ENCODE data around the gene PRDM2.

PRDM2 gene

GRCh38 chr1:13832536-13832935, 132.5 kb downstream of the PRDM2 start:
- DNase-seq (ENCODE audit: low read depth in 2 of 2): no peak

GRCh38 chr1:13836136-13836535, 136.1 kb downstream of the PRDM2 start:
- DNase-seq (ENCODE audit: low read depth in 2 of 2): no peak

DNA sequence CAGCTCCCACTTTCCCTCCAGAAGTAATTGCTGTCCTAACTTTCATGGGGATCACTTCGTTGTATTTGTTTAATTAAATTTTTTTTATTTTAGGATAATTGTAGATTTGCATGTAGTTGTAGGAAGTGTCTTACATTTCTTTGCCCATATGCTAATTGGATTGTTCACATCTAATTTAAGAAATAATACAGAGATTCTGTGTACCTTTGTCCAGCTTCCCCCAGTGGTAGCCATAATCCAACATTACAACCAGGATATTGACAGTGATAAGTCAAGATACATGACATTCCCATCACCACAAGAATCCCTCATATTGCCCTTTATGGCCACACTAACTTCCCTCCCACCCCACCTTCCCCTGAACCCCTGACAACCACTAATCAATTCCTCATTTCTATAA, 136.6 kb downstream of the PRDM2 start:
- DNase-seq (ENCODE audit: low read depth in 2 of 2): no peak

GRCh38 chr1:13838236-13838635, 138.2 kb downstream of the PRDM2 start:
- no peak for DNase-seq (ENCODE audit: low read depth in 2 of 2)

DNA sequence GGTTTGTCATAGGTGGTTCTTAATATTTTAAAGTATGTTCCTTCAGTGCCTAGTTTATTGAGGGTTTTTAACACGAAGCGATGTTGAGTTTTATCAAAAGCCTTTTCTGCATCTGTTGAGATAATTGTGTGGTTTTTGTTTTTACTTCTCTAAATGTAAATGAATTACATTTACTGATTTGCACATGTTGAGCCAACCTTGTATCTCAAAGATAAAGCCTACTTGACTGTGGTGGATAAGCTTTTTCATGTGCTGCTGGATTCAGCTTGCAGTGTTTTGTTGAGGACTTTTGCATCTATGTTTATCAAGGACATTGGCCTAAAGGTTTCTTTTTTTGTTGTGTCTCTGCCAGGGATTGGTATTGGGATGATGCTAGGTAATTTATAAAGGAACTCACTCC, 142.5 kb downstream of the PRDM2 start:
- DNase-seq (ENCODE audit: low read depth in 2 of 2): no peak

- DNase-seq (ENCODE audit: low read depth in 2 of 2): no peak
Observed at GRCh38 chr1:13851726-13852125, 151.7 kb downstream of the PRDM2 start.

DNA sequence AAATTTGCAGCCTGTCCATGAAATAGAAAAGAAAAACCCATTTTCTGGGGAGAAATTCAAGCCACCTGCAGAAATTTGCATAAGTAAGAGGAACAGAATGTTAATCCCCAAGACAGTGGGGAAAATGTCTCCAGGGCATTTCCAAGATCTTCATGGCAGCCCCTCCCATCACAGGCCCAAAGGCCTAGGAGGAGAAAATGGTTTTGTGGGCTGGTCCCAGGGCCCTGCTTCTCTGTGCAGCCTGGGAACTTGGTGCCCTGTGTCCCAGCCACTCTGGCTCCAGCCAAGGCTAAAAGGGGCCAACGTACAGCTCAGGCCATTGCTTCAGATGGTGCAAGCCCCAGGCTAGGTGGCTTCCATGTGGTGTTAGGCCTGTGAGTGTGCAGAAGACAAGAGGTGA, 155.6 kb downstream of the PRDM2 start:
- DNase-seq (ENCODE audit: low read depth in 2 of 2): no peak

DNA sequence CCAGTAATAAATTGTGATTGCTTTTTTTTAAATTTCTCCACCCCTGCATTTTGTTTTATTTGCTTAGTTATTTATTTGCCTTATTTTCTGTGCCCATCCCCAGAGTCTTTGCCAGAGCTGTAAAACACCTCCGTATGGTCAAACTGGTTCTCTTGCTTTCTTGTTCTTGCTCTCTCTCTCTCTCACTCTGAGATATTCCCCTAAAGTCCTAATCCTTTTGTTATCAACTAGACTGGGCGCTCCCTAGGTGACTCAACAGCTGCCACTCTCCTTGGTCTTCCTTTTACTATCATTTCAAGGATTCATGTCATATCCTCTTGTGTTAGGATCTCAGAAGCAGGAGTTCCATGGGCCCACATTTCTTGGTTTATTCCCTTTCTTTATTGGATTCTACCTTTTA, 160.0 kb downstream of the PRDM2 start:
- no peak for DNase-seq (ENCODE audit: low read depth in 2 of 2)

GRCh38 chr1:13864760-13865159, 164.8 kb downstream of the PRDM2 start:
- no peak for DNase-seq (ENCODE audit: low read depth in 2 of 2)

DNA sequence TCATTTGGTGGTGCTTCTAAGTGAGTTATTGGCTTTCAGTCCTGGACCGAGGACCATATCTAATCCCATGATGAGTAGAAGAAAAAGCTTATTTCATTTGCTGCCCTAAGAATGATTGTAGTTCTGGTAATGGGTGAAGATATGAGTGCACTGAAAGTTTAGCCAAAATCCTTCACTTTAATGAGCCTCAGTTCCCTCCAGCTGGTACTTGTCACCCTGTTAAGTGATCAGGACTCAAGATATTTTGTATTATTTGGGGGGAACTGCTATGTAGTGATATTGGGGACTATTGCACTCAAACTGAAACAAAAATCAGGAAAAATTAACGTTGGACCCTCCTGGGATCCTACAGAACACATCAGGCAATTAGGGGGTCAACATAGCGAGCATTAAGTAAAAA, 165.9 kb downstream of the PRDM2 start:
- DNase-seq (ENCODE audit: low read depth in 2 of 2): no peak

GRCh38 chr1:13867603-13868002, 167.6 kb downstream of the PRDM2 start:
- DNase-seq (ENCODE audit: low read depth in 2 of 2): no peak

- no peak for DNase-seq (ENCODE audit: low read depth in 2 of 2)
Observed at GRCh38 chr1:13869172-13869797, 169.3 kb downstream of the PRDM2 start.

DNA sequence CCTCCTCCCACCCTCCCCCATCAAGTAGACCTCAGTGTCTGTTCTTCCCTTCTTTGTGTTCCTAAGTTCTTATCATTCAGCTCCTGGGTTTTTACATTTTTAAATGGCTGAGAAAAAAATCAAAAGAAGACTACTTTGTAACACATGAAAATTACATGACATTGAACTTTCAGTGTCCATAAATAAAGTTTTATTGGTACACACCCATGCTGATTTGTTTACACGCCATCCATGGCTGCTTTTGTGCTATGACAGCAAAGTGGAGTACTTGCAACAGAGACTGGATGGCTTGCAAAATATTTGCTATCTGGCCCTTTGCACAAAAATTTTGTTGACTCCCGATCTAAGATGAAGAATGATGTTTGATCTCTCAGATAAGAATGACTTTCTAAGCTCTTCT, 171.4 kb downstream of the PRDM2 start:
- no peak for DNase-seq (ENCODE audit: low read depth in 2 of 2)

- no peak for DNase-seq (ENCODE audit: low read depth in 2 of 2)
Observed at GRCh38 chr1:13871886-13872285, 171.9 kb downstream of the PRDM2 start.

DNA sequence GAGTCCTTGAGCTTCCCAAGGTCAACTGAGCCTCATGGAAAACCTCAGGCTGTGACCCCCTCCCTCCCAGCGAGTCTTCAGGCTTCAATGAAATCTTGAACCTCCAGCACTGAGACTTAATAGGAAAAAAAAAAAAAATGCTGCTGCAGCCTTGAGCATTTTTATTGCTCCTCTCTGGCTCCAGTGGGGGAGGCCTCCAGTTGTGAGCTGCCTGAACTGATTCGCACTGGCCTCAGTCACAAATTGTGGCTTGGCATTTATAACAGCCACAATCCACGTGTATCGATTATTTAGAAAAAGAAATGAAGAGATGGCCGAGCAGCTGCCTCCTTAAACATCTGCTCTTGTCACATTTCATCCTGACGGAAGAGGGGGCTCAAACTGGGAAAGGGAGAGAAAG, 173.0 kb downstream of the PRDM2 start:
- no peak for DNase-seq (ENCODE audit: low read depth in 2 of 2)

All from stimulated activated CD4-positive, alpha-beta T cell treated with anti-CD3 and anti-CD28 coated beads, Interleukin-12 subunit alpha, Interleukin-12 subunit beta, amount 100 ng/mL, for 24 hours (primary cell).